H1 (cell line): ENCODE measurements around the gene RAB36.
A peak's percentile ranks its signal among the peaks of the same experiment; 100 is the strongest.

Source experiments
- CBX8 ChIP-seq: fragments of 300-800, 300-1000 bp; sonication (generic); IDR thresholded peaks from 2 replicates; pipeline ENCODE4 v1.7.1; 2016; ENCODE audit warnings: low read depth, low read length, borderline replicate concordance
- CEBPB ChIP-seq: IDR thresholded peaks from 2 replicates; pipeline ENCODE4 v1.6.1; 2012; ENCODE audit warnings: low read depth, low read length
- CREB1 ChIP-seq: IDR thresholded peaks from 2 replicates; pipeline ENCODE4 v1.6.1; 2012; ENCODE audit warnings: inconsistent platforms
- CTBP2 ChIP-seq: IDR thresholded peaks from 2 replicates; pipeline ENCODE4 v1.7.0; 2011; ENCODE audit warnings: borderline replicate concordance, mild to moderate bottlenecking, moderate library complexity, mixed read lengths, low read length; ENCODE audit not compliant: insufficient read depth, insufficient read length
- CTCF ChIP-seq, 3 experiments: IDR thresholded peaks; 1 replicate in 2 of 3; 2 replicates in 1 of 3; pipeline versions ENCODE4 v1.5.1 to v1.6.1; 2011; ENCODE audit warnings: low read length in 3 of 3, mild to moderate bottlenecking in 3 of 3, inconsistent platforms in 2 of 3, low read depth in 1 of 3, moderate library complexity in 1 of 3; ENCODE audit not compliant: insufficient read depth in 1 of 3; ENCODE audit errors: control extremely low read depth in 1 of 3
- EGR1 ChIP-seq: IDR thresholded peaks from 2 replicates; pipeline ENCODE4 v1.6.1; 2011; ENCODE audit warnings: low read depth, low read length, borderline replicate concordance
- MAX ChIP-seq: IDR thresholded peaks from 2 replicates; pipeline ENCODE4 v1.6.1; 2012; ENCODE audit warnings: inconsistent platforms
- POLR2AphosphoS5 ChIP-seq: IDR thresholded peaks from 2 replicates; pipeline ENCODE4 v1.6.1; 2011; ENCODE audit warnings: low read depth, low read length
- RFX5 ChIP-seq: IDR thresholded peaks from 2 replicates; pipeline ENCODE4 v1.6.1; 2011; ENCODE audit warnings: low read depth, low read length, improper control_type of control experiment, borderline replicate concordance
- YY1 ChIP-seq: IDR thresholded peaks from 2 replicates; pipeline ENCODE4 v1.6.1; 2011; ENCODE audit warnings: low read depth, mild to moderate bottlenecking, low read length

- no peak for TF ChIP-seq CTCF (IDR thresholded peaks at IDR 0.05; ENCODE audit: control extremely low read depth in 1 of 3, insufficient read depth in 1 of 3, low read depth in 1 of 3, low read length in 3 of 3)
- TF ChIP-seq RFX5 = no peak
- TF ChIP-seq YY1 = no peak
- no peak for TF ChIP-seq POLR2AphosphoS5
- TF ChIP-seq CTBP2 = no peak
- no peak for TF ChIP-seq CEBPB
- no peak for TF ChIP-seq CBX8
- peak; percentile 84; the same call in 1 of the 2 replicates for TF ChIP-seq EGR1
- TF ChIP-seq MAX = peak; percentile 73
- TF ChIP-seq CREB1 = 0 out of 2 replicates have a peak, but pooled peaks have one; percentile 17
These were observed at the start of gene RAB36 for GRCh38 chr22:23144932-23145877.
